BLaER1 (cell line): ENCODE data around the gene DDX10.

Experiments used
- H3K27ac ChIP-seq: shearing (Covaris generic); formaldehyde crosslinking; 2 replicates; pipeline ENCODE4 v1.8.1; 2022
- H3K27me3 ChIP-seq: shearing (Covaris generic); formaldehyde crosslinking; 2 replicates; pipeline ENCODE4 v1.8.1; 2022
- H3K36me3 ChIP-seq: shearing (Covaris generic); formaldehyde crosslinking; 2 replicates; pipeline ENCODE4 v1.8.1; 2022
- H3K4me1 ChIP-seq: shearing (Covaris generic); formaldehyde crosslinking; 2 replicates; pipeline ENCODE4 v1.8.1; 2022
- H3K4me2 ChIP-seq: shearing (Covaris generic); formaldehyde crosslinking; 2 replicates; pipeline ENCODE4 v1.8.1; 2022
- H3K4me3 ChIP-seq: shearing (Covaris generic); formaldehyde crosslinking; 2 replicates; pipeline ENCODE4 v1.8.1; 2022
- H3K9ac ChIP-seq: shearing (Covaris generic); formaldehyde crosslinking; 2 replicates; pipeline ENCODE4 v1.8.1; 2022
- H3K9me3 ChIP-seq: shearing (Covaris generic); formaldehyde crosslinking; 2 replicates; pipeline ENCODE4 v1.8.1; 2022
- H4K20me1 ChIP-seq: shearing (Covaris generic); formaldehyde crosslinking; 2 replicates; pipeline ENCODE4 v1.8.1; 2022
- Cebpa-rat ChIP-seq: shearing (Covaris generic); IDR thresholded peaks from 2 replicates; pipeline ENCODE4 v1.8.1; 2022

The DDX10 gene

GRCh38 chr11:108947654-108948570, 283.0 kb downstream of the DDX10 start:
- no peaks in the 10 kb centered on the region for H3K27me3 ChIP-seq
- H3K4me3 ChIP-seq = no peak overlapping the region
- 0 out of 2 replicates have a peak, but pooled peaks cover 15% of the 10 kb centered on the region for H3K36me3 ChIP-seq
- no peak for TF ChIP-seq Cebpa-rat
- H3K9ac ChIP-seq = no peak overlapping the region
- no peak overlapping the region for H3K27ac ChIP-seq
- H4K20me1 ChIP-seq = no peaks in the 10 kb centered on the region
- H3K9me3 ChIP-seq = 0 out of 2 replicates have a peak, but pooled peaks cover 3% of the 10 kb centered on the region
- H3K4me2 ChIP-seq = no peak overlapping the region
- H3K4me1 ChIP-seq = no peaks in the 10 kb centered on the region

DNA sequence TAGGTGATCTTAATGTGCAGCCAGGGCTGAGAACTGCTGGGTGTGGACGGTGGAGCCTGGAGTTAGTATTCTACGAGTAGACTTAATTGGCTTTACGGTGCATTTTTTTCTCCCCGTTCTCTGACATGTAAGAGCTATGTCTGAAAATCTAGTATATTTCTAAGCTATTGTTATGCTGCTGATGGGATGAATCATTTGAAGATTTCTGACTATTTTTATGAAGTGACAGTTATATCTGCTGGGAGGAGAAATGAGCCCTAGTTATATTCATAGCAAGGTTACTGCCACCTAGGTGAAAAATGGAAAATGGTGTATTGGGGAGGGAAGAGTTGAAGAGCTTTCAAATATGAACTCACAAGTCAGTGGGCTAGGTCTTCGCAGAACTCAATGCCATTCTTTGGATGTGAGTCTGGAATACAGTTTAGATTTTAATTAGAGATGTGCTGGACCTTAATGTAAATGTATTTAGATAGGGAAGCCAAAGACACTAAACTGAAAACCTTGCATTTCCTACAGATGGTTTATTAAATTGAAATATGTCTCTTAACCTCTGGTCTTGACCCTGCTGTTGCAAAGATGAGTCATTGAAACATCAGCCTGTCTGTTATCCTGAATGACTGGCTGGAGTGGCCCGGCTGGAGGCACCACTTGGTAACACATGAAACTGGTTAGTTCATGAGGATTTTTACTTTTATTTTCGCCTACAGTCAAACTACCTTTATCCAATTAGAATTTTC, 293.7 kb downstream of the DDX10 start:
- Histone ChIP-seq H3K4me3 (no peak overlapping the region), H3K4me1 (peaks cover 6% of the 10 kb centered on the region; the same call in 1 of the 2 replicates), H3K9ac (no peak overlapping the region)

DNA sequence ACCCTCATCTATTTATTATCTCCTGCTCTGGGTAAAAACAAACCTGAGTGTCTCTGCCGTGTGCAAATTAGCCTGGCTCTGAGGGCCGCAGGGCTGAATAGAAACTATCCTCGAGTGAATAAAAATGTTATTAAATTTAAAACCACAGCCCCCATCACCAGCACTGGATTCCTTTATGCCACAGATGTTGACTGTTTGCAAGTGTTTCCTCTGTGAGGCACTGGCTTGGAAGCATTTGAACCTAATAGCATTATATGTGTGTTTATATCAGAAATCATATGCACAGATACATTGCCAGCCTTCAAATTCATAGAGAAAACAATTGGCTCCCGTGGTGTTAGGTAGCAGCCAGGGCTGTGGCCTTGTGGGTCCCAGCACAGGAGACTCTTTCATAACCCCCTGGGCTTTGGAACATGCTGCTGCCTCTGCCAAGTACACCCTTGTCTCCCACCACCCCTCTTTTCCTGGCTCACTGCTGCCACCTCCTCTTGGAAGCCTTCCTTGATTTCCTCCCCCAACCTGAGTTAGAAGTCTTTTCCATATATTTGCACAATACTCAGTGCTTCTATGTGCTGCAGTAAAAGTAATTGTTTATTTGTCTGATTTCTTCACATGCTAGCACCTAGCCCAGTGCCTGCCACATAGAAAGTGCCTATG, 294.4 kb downstream of the DDX10 start:
- H3K27me3 ChIP-seq = no peaks in the 10 kb centered on the region
- H4K20me1 ChIP-seq = no peaks in the 10 kb centered on the region
- H3K27ac ChIP-seq = no peak overlapping the region
- no peaks in the 10 kb centered on the region for H3K36me3 ChIP-seq
- TF ChIP-seq Cebpa-rat = no peak
- H3K4me2 ChIP-seq = no peak overlapping the region
- peaks cover 6% of the 10 kb centered on the region; the same call in 1 of the 2 replicates for H3K4me1 ChIP-seq
- no peaks in the 10 kb centered on the region for H3K9me3 ChIP-seq
- H3K4me3 ChIP-seq = no peak overlapping the region
- H3K9ac ChIP-seq = no peak overlapping the region

More for the DNA sequence above, 293.7 kb downstream of the DDX10 start:
- Histone ChIP-seq H3K27ac (no peak overlapping the region), H3K4me2 (no peak overlapping the region), H4K20me1 (no peaks in the 10 kb centered on the region), H3K27me3 (no peaks in the 10 kb centered on the region), H3K36me3 (no peaks in the 10 kb centered on the region), H3K9me3 (no peaks in the 10 kb centered on the region)
- TF ChIP-seq Cebpa-rat = no peak

DNA sequence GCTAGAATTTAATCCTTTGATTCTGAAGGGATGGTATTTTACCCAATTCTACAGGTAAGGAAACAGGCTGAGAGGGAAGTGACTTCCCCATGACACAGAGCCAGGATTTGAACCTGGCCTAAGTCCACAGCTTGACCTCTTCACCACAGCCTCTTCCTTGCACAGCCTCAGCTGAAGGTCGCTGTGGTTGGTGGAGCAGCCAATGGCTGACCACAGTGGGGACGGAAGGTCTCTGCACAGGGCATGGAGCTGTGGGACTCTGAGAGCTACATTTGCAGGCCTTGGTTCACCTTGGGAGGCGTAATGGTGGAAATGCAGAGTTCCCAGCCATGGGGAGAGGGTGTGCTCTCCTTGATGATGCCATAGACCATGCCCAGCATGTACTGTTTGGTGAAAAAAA, 295.0 kb downstream of the DDX10 start:
- Histone ChIP-seq H3K4me2 (no peak overlapping the region), H3K27me3 (no peaks in the 10 kb centered on the region), H3K4me3 (no peak overlapping the region), H3K9me3 (no peaks in the 10 kb centered on the region), H4K20me1 (no peaks in the 10 kb centered on the region), H3K36me3 (no peaks in the 10 kb centered on the region), H3K27ac (no peak overlapping the region), H3K9ac (no peak overlapping the region), H3K4me1 (peaks cover 6% of the 10 kb centered on the region; the same call in 1 of the 2 replicates)
- no peak for TF ChIP-seq Cebpa-rat

GRCh38 chr11:108960501-108960900, 295.6 kb downstream of the DDX10 start:
- no peaks in the 10 kb centered on the region for H3K9me3 ChIP-seq
- H3K27ac ChIP-seq = no peak overlapping the region
- no peaks in the 10 kb centered on the region for H3K36me3 ChIP-seq
- H3K4me3 ChIP-seq = no peak overlapping the region
- H3K4me2 ChIP-seq = no peak overlapping the region
- H4K20me1 ChIP-seq = no peaks in the 10 kb centered on the region
- no peaks in the 10 kb centered on the region for H3K27me3 ChIP-seq
- peaks cover 6% of the 10 kb centered on the region; the same call in 1 of the 2 replicates for H3K4me1 ChIP-seq
- H3K9ac ChIP-seq = no peak overlapping the region
- no peak for TF ChIP-seq Cebpa-rat

- TF ChIP-seq Cebpa-rat = no peak
- Histone ChIP-seq H3K4me1 (peaks cover 6% of the 10 kb centered on the region; the same call in 1 of the 2 replicates), H3K4me2 (no peak overlapping the region), H3K27me3 (no peaks in the 10 kb centered on the region), H3K4me3 (no peak overlapping the region), H3K27ac (no peak overlapping the region), H4K20me1 (no peaks in the 10 kb centered on the region), H3K9me3 (no peaks in the 10 kb centered on the region), H3K9ac (no peak overlapping the region), H3K36me3 (no peaks in the 10 kb centered on the region)
These were observed 296.2 kb downstream of the DDX10 start for GRCh38 chr11:108961095-108961494.

GRCh38 chr11:108963118-108963517, 298.2 kb downstream of the DDX10 start:
- H3K9ac ChIP-seq = no peak overlapping the region
- H4K20me1 ChIP-seq = no peaks in the 10 kb centered on the region
- no peaks in the 10 kb centered on the region for H3K9me3 ChIP-seq
- H3K4me2 ChIP-seq = no peak overlapping the region
- no peaks in the 10 kb centered on the region for H3K36me3 ChIP-seq
- H3K27ac ChIP-seq = no peak overlapping the region
- no peak for TF ChIP-seq Cebpa-rat
- H3K27me3 ChIP-seq = no peaks in the 10 kb centered on the region
- no peak overlapping the region for H3K4me3 ChIP-seq
- peaks cover 6% of the 10 kb centered on the region; the same call in 1 of the 2 replicates for H3K4me1 ChIP-seq

- Histone ChIP-seq H3K9ac (no peak overlapping the region), H3K4me3 (no peak overlapping the region), H3K27me3 (no peaks in the 10 kb centered on the region), H4K20me1 (no peaks in the 10 kb centered on the region), H3K27ac (no peak overlapping the region), H3K9me3 (no peaks in the 10 kb centered on the region), H3K36me3 (no peaks in the 10 kb centered on the region), H3K4me2 (no peak overlapping the region), H3K4me1 (peaks cover 6% of the 10 kb centered on the region; the same call in 1 of the 2 replicates)
- TF ChIP-seq Cebpa-rat = no peak
These were observed 300.6 kb downstream of the DDX10 start for GRCh38 chr11:108965306-108966001.

GRCh38 chr11:108966206-108966605, 301.3 kb downstream of the DDX10 start:
- H4K20me1 ChIP-seq = no peaks in the 10 kb centered on the region
- TF ChIP-seq Cebpa-rat = no peak
- H3K27ac ChIP-seq = no peak overlapping the region
- no peaks in the 10 kb centered on the region for H3K27me3 ChIP-seq
- H3K4me2 ChIP-seq = no peak overlapping the region
- no peak overlapping the region for H3K4me3 ChIP-seq
- H3K36me3 ChIP-seq = no peaks in the 10 kb centered on the region
- 0 out of 2 replicates have a peak, but pooled peaks cover 1% of the 10 kb centered on the region for H3K4me1 ChIP-seq
- H3K9me3 ChIP-seq = no peaks in the 10 kb centered on the region
- no peak overlapping the region for H3K9ac ChIP-seq
